ENCODE results near the gene ANAPC2.

The ANAPC2 gene

GRCh38 chr9:137184881-137185660 lies 3.3 kb downstream of the ANAPC2 start:
- peaks cover 48% of the 10 kb centered on the region for H3K36me3 ChIP-seq (ENCODE audit: insufficient read depth, low read length)
- no peak overlapping the region for H3K9ac ChIP-seq (ENCODE audit: low read depth, low read length)
- no peak overlapping the region for H3K4me3 ChIP-seq (ENCODE audit: low read length)
- no peak overlapping the region for H3K4me2 ChIP-seq (ENCODE audit: low read length)
- H3K27me3 ChIP-seq (ENCODE audit: control insufficient read depth, insufficient read depth, low read length), result no peaks in the 10 kb centered on the region
- H3K4me1 ChIP-seq (ENCODE audit: control insufficient read depth, insufficient read depth, low read length), result peaks cover 23% of the 10 kb centered on the region
- H3K9me3 ChIP-seq (replicated peaks; ENCODE audit: low read length), result no peaks in the 10 kb centered on the region

DNA sequence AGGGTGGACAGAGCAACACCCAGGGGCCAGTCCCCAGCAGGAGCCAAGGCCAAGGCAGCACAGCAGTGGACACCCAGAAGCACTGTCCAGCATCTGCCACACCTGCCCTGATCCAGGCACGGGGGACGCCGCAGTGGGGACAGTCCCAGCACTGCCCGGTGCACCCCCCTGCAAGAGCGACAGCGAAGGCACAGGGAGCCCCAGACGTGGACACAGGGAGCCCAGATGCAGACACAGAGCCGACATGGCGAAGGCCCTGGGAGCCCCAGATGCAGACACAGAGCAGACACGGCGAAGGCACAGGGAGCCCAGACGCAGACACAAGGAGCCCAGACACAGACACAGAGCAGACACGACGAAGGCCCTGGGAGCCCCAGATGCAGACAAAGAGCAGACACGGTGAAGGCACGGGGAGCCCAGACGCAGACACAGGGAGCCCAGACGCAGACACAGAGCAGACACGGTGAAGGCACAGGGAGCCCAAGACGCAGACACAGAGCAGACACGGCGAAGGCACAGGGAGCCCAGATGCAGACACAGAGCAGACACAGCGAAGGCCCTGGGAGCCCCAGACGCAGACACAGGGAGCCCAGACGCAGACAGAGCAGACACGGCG lies 4.3 kb downstream of the ANAPC2 start:
- Histone ChIP-seq H3K9me3 (replicated peaks; ENCODE audit: low read length) (no peaks in the 10 kb centered on the region), H3K4me3 (ENCODE audit: low read length) (no peak overlapping the region), H3K9ac (ENCODE audit: low read depth, low read length) (no peak overlapping the region), H3K4me1 (ENCODE audit: control insufficient read depth, insufficient read depth, low read length) (peaks cover 15% of the 10 kb centered on the region), H3K36me3 (ENCODE audit: insufficient read depth, low read length) (peaks cover 54% of the 10 kb centered on the region), H3K4me2 (ENCODE audit: low read length) (no peak overlapping the region), H3K27me3 (ENCODE audit: control insufficient read depth, insufficient read depth, low read length) (no peaks in the 10 kb centered on the region)

GRCh38 chr9:137182836-137183235 lies 5.5 kb downstream of the ANAPC2 start:
- peaks cover 15% of the 10 kb centered on the region for H3K4me1 ChIP-seq (ENCODE audit: control insufficient read depth, insufficient read depth, low read length)
- no peak overlapping the region for H3K4me3 ChIP-seq (ENCODE audit: low read length)
- H3K4me2 ChIP-seq (ENCODE audit: low read length), result no peak overlapping the region
- no peaks in the 10 kb centered on the region for H3K27me3 ChIP-seq (ENCODE audit: control insufficient read depth, insufficient read depth, low read length)
- no peaks in the 10 kb centered on the region for H3K9me3 ChIP-seq (replicated peaks; ENCODE audit: low read length)
- peaks cover 65% of the 10 kb centered on the region for H3K36me3 ChIP-seq (ENCODE audit: insufficient read depth, low read length)
- no peak overlapping the region for H3K9ac ChIP-seq (ENCODE audit: low read depth, low read length)

- Histone ChIP-seq H3K9ac (ENCODE audit: low read depth, low read length) (no peak overlapping the region), H3K27me3 (ENCODE audit: control insufficient read depth, insufficient read depth, low read length) (no peaks in the 10 kb centered on the region), H3K36me3 (ENCODE audit: insufficient read depth, low read length) (peaks cover 73% of the 10 kb centered on the region), H3K4me2 (ENCODE audit: low read length) (no peak overlapping the region), H3K4me3 (ENCODE audit: low read length) (no peak overlapping the region), H3K9me3 (replicated peaks; ENCODE audit: low read length) (no peaks in the 10 kb centered on the region), H3K4me1 (ENCODE audit: control insufficient read depth, insufficient read depth, low read length) (peaks cover 4% of the 10 kb centered on the region)
Observed at GRCh38 chr9:137181680-137182079, 6.7 kb downstream of the ANAPC2 start.

GRCh38 chr9:137180491-137180890 lies 7.9 kb downstream of the ANAPC2 start:
- no peaks in the 10 kb centered on the region for H3K9me3 ChIP-seq (replicated peaks; ENCODE audit: low read length)
- H3K4me3 ChIP-seq (ENCODE audit: low read length), result no peak overlapping the region
- peaks cover 67% of the 10 kb centered on the region for H3K36me3 ChIP-seq (ENCODE audit: insufficient read depth, low read length)
- no peak overlapping the region for H3K4me2 ChIP-seq (ENCODE audit: low read length)
- no peak overlapping the region for H3K9ac ChIP-seq (ENCODE audit: low read depth, low read length)
- peaks cover 3% of the 10 kb centered on the region for H3K27me3 ChIP-seq (ENCODE audit: control insufficient read depth, insufficient read depth, low read length)
- H3K4me1 ChIP-seq (ENCODE audit: control insufficient read depth, insufficient read depth, low read length), result no peaks in the 10 kb centered on the region

DNA sequence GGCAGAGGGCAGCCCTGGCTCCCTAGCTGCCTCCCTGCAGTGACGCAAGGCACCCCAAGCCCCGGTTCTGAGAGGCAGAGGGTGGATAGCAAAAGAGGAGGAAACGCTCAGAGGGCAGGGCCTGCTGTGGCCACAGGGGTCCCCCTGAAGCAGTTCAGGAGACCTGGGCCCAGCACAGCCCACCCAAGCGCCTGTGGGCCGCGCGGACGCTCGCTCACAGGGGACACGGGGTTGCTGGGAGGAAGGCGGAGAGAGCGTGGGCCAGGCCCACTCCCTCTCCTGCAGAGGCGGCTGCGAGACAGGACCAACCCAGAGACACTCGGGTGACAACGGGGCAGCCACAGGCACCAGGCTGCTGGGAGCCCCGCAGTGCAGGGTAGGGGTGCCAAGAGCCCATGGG lies 8.6 kb downstream of the ANAPC2 start:
- H3K9me3 ChIP-seq (replicated peaks; ENCODE audit: low read length), result no peaks in the 10 kb centered on the region
- H3K4me1 ChIP-seq (ENCODE audit: control insufficient read depth, insufficient read depth, low read length), result no peaks in the 10 kb centered on the region
- no peak overlapping the region for H3K4me3 ChIP-seq (ENCODE audit: low read length)
- H3K27me3 ChIP-seq (ENCODE audit: control insufficient read depth, insufficient read depth, low read length), result peaks cover 9% of the 10 kb centered on the region
- H3K9ac ChIP-seq (ENCODE audit: low read depth, low read length), result no peak overlapping the region
- H3K4me2 ChIP-seq (ENCODE audit: low read length), result no peak overlapping the region
- H3K36me3 ChIP-seq (ENCODE audit: insufficient read depth, low read length), result peaks cover 64% of the 10 kb centered on the region

- peaks cover 13% of the 10 kb centered on the region for H3K27me3 ChIP-seq (ENCODE audit: control insufficient read depth, insufficient read depth, low read length)
- no peaks in the 10 kb centered on the region for H3K4me1 ChIP-seq (ENCODE audit: control insufficient read depth, insufficient read depth, low read length)
- H3K36me3 ChIP-seq (ENCODE audit: insufficient read depth, low read length), result peaks cover 57% of the 10 kb centered on the region
- H3K4me2 ChIP-seq (ENCODE audit: low read length), result no peak overlapping the region
- no peak overlapping the region for H3K4me3 ChIP-seq (ENCODE audit: low read length)
- H3K9ac ChIP-seq (ENCODE audit: low read depth, low read length), result no peak overlapping the region
- H3K9me3 ChIP-seq (replicated peaks; ENCODE audit: low read length), result no peaks in the 10 kb centered on the region
Observed at GRCh38 chr9:137178939-137179630, 9.3 kb downstream of the ANAPC2 start.

DNA sequence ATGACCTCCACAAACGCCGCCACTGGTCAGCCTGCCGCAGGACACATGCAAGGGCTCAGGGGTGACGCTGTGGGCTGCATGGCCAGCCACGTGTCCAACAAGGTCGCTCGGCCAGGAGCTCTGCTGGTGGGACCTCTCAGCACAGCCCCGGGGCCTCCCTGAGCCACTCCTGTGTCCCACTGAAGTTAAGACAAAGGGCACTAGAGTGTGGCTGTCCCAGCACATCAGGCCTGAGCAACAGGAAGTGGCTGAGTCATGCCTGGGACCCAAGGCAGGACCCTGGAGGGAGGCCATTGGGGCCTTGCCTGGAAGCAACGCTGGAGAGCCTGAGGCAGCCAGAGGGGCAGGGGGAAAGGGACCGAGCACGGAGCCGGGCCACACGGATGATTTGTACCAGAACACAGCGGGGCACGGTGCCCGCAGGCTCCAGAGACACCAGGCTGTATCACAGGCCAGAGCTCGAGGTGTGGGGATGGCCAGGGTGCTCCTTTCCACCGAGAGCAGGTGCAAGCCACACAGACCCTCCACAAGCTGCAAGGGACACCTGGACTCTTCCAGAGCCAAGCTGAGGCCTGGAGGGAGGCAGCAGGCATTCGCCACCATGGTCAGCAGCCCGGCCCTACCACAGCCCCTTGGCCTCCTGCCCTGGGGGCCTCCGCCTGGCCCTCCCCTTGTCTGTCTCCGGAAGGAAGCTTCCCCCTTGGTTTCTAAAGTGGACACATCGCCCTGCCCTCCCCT lies 10.0 kb downstream of the ANAPC2 start:
- H3K36me3 ChIP-seq (ENCODE audit: insufficient read depth, low read length), result peaks cover 50% of the 10 kb centered on the region
- no peak overlapping the region for H3K4me3 ChIP-seq (ENCODE audit: low read length)
- no peak overlapping the region for H3K4me2 ChIP-seq (ENCODE audit: low read length)
- H3K9ac ChIP-seq (ENCODE audit: low read depth, low read length), result no peak overlapping the region
- H3K4me1 ChIP-seq (ENCODE audit: control insufficient read depth, insufficient read depth, low read length), result no peaks in the 10 kb centered on the region
- peaks cover 19% of the 10 kb centered on the region for H3K27me3 ChIP-seq (ENCODE audit: control insufficient read depth, insufficient read depth, low read length)
- no peaks in the 10 kb centered on the region for H3K9me3 ChIP-seq (replicated peaks; ENCODE audit: low read length)

- no peak overlapping the region for H3K9ac ChIP-seq (ENCODE audit: low read depth, low read length)
- H3K36me3 ChIP-seq (ENCODE audit: insufficient read depth, low read length), result peaks cover 39% of the 10 kb centered on the region
- H3K27me3 ChIP-seq (ENCODE audit: control insufficient read depth, insufficient read depth, low read length), result peaks cover 36% of the 10 kb centered on the region
- no peaks in the 10 kb centered on the region for H3K9me3 ChIP-seq (replicated peaks; ENCODE audit: low read length)
- no peaks in the 10 kb centered on the region for H3K4me1 ChIP-seq (ENCODE audit: control insufficient read depth, insufficient read depth, low read length)
- no peak overlapping the region for H3K4me2 ChIP-seq (ENCODE audit: low read length)
- H3K4me3 ChIP-seq (ENCODE audit: low read length), result no peak overlapping the region
Observed at GRCh38 chr9:137176302-137177182, 11.8 kb downstream of the ANAPC2 start.

GRCh38 chr9:137175345-137175961 lies 12.9 kb downstream of the ANAPC2 start:
- no peak overlapping the region for H3K9ac ChIP-seq (ENCODE audit: low read depth, low read length)
- H3K9me3 ChIP-seq (replicated peaks; ENCODE audit: low read length), result no peaks in the 10 kb centered on the region
- H3K27me3 ChIP-seq (ENCODE audit: control insufficient read depth, insufficient read depth, low read length), result peaks cover 47% of the 10 kb centered on the region
- H3K36me3 ChIP-seq (ENCODE audit: insufficient read depth, low read length), result peaks cover 33% of the 10 kb centered on the region
- H3K4me2 ChIP-seq (ENCODE audit: low read length), result no peak overlapping the region
- no peak overlapping the region for H3K4me3 ChIP-seq (ENCODE audit: low read length)
- H3K4me1 ChIP-seq (ENCODE audit: control insufficient read depth, insufficient read depth, low read length), result no peaks in the 10 kb centered on the region
